HL-60/S4 treated with retinoic acid at 250 ng/mL for 4 days and 3 days (cell line): ENCODE data around the gene C1orf116.
"Not testable (repeated sequence)": the region's sequence is repeated elsewhere in the genome, so short reads cannot be mapped to it uniquely, and the experiment has no call there.

Source experiments
- in situ Hi-C: fragments of 300-500 bp; cut with MboI; formaldehyde crosslinking; loops from 2 replicates; pipeline ENCODE4 v1.7.0; 2022; ENCODE audit warnings: low sequenced_read_pairs

C1orf116 gene

GRCh38 chr1:207059881-207060280, 27.3 kb upstream of the C1orf116 start:
- in situ Hi-C loops = no loop called here

- in situ Hi-C loops = no loop called here
These were observed 26.6 kb upstream of the C1orf116 start for GRCh38 chr1:207058878-207059867.

GRCh38 chr1:207058252-207058651, 25.7 kb upstream of the C1orf116 start:
- in situ Hi-C loops = no loop called here

- in situ Hi-C loops = no loop called here
These were observed 24.1 kb upstream of the C1orf116 start for GRCh38 chr1:207056673-207057072.

DNA sequence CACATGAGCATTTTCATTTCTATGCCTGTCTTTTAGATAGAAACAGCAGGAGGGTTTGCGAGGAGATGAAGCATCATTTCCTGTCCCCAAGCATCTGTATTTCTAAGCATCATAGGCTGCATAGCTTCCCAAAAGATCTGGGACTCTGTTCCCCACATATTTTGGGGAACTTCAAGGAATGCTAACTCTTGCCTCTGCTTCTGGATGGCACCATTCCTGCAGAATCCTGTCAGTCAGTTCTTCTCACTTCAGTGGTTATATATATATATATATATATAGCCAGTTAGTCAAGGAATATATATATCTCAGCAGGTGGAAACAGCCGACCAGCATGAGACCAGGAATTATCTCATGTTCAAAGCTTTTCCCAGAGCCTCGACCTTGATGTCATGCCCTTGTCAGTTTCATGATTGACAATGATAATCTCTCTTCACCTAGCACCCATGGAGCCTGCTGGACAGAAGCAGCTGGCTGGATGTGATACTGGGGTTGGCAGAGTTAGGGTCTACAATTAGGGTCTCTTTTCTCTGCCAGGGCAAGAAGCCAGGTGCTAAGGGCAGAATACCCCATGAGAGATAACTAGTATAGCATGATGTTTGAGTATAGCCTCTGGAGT, 22.9 kb upstream of the C1orf116 start:
- in situ Hi-C loops = no loop called here

GRCh38 chr1:207054491-207054890, 21.9 kb upstream of the C1orf116 start:
- in situ Hi-C loops = no loop called here

GRCh38 chr1:207052911-207053769, 20.6 kb upstream of the C1orf116 start, which contains the start of gene PFKFB2:
PFKFB2 (plus strand) TSS chr1:207053275; CDS start chr1:207054718, 1,443 bp downstream.
- in situ Hi-C loops = no loop called here

DNA sequence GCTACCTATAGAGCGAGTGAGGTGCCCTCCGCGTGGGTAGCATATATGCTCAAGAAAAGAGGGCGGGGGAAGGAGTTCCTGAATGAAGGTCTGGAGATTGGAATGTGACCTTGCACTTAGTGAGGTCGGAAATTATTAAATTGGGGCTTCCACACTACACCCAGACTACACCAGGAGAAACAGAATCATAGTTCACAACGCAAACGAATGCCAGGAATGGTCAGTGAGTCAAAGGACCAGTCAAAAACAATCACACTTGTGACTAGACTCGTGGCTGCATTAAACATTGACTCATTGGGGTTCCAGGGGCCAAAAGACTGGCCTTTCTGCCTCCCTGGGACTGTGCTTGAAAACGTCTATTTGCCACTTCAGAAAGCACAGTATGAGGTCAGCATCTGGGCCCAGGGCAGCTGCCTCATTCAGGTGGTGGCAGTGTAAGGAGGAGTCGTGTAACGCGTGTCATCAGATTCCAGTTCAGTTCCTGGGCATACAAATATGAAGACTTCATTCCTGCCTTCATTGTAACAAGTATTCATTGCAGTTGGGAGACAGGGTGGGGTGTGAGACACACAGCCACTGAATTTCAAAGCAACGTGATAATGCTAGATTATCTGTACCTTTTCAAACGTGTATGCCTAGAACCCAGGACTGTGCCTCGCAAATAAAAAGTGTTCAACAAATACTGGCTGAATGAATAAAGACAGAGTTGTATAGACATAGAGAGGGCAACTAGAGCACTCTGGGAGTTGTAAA, 18.8 kb upstream of the C1orf116 start, which contains the start of gene YOD1:
TSS of gene YOD1 (minus strand) at position 18 of the 753 bp plus-strand sequence. CDS start 178 bp downstream, outside the sequence.
- in situ Hi-C loops = no loop called here

GRCh38 chr1:207050480-207051190, 18.1 kb upstream of the C1orf116 start:
- in situ Hi-C loops = no loop called here

GRCh38 chr1:207049974-207050391, 17.4 kb upstream of the C1orf116 start:
- in situ Hi-C loops = no loop called here

DNA sequence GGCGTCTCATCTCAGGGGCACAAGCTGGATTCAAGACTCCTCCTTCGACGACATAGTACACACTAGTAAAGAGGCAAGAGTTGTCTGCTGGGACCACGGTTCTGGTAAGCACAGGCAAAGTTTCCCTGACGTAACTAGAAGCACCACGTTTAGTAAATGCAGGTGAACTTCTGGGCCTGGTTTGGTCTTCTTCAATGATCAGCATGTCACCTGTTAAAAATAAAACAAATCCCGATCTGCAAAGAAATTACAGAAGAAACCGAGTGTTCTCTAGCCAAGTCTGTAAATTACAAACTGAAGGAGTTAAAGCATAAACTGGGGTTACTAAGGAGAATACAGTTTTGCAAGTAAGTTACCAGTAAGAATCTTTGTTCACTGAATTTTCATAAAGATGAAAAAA, 17.0 kb upstream of the C1orf116 start:
- in situ Hi-C loops = no loop called here

DNA sequence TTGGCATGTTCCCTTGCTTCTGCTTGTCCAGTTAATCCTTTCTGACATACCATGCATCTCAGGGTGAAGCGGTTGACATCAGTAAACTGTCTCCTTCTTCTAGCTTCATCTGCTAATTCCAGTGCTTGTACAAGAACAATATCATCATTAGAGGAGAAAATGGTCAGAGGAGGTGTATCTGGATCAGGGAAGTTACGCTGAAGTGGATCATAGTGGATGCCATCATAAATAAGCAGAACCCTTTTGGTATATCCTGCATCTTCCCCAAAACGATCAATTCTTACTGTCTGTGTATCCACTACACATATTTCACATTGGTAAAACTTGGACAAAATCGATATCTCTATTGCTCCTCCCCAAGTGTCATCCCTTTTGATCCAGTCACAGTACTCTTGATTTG, 16.5 kb upstream of the C1orf116 start:
- in situ Hi-C loops = no loop called here

DNA sequence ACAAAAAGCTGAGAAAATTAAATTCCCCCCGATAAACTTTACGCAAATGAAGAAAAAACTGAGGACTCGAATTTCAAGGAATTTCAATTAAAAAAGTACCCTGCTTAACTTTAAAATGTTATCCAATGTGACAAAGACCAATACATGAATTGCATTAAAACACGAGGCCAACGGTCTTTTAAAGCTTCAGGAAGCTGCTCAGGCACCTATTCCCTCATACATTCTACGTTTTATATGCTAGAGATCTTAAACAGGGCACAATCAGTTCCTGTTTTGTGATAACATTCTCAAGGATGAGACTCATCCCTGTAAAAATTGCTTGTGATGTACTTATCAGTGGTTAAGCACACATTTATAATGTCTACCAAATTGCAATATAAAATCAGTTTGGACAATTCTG, 15.5 kb upstream of the C1orf116 start:
- in situ Hi-C loops = no loop called here

DNA sequence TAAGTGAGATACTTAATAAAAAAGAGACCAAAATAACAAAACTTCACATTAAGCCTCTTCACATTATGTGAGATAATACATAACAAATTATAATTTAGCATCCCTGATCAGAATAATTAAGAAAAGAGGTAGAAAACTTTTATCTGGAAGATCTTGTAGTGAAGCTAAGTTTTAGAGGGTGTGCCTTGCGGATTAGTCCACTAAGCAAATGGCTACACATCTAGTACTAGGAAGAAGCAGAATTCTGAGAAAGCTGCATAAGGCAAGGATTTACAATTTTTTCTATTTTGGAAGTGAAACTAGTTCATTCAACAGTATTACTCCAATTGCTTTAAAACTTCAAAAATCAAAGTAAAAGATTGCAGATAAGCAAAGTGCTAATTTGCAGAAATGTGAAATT, 14.9 kb upstream of the C1orf116 start:
- in situ Hi-C loops = no loop called here

DNA sequence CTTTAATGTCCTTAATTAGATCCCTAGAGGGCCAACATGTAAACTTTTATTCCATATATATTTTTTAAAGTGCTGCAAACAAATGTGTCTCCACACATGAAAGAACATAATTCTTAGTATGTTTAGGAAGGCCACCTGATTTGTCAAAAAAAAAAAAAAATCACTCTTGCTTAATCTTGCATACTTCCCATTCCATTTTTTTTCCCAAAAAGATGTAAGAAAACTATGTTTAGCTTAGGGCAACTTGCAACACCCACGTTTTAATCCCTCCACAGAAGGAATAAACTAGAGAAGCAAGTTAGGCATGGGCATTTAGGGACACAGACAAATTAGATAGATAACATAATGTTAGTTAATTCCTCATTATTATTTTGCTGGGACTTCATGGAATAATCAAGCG, 12.9 kb upstream of the C1orf116 start:
- in situ Hi-C loops = no loop called here

DNA sequence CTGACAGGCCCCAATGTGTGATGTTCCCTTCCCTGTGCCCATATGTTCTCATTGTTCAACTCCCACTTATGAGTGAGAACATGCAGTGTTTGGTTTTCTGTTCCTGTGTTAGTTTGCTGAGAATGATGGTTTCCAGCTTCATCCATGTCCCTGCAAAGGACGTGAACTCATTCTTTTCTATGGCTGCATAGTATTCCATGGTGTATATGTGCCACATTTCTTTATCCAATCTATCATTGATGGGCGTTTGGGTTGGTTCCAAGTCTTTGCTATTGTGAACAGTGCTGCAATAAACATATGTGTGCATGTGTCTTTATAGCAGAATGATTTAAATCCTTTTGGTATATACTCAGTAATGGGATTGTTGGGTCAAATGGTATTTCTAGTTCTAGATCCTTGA, 8.8 kb upstream of the C1orf116 start:
- in situ Hi-C loops = not testable (repeated sequence)

- in situ Hi-C loops = no loop called here
These were observed 7.6 kb upstream of the C1orf116 start for GRCh38 chr1:207040181-207040533.

GRCh38 chr1:207039380-207040180, 7.0 kb upstream of the C1orf116 start:
- in situ Hi-C loops = no loop called here

DNA sequence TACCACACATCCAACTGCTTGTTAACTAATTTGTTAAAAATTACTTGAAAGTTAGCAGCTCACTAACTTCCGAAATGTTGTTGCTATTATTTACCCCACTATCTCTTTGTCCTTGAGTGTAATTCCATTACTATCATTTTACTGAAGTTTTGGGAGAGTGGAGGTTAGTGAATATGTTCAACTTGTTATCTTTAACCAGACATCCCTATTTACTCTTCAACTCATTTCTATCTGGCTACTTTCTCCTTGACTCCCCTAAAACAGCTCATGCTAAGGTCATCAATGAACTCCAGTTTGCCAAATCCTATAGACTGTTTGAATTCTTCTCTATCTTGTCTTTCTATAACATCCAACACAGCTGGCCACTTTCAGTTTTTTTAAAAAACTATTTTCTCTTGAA, 4.3 kb upstream of the C1orf116 start:
- in situ Hi-C loops = no loop called here
